Astrocyte of the cerebellum (primary cell): Measurements from ENCODE around the gene ISLR.

Source experiments
- DNase-seq: peaks from one replicate; pipeline ENCODE4 v3.0.0-alpha.2; 2011; ENCODE audit warnings: low read depth
- H3K4me3 ChIP-seq: 2 replicates; pipeline ENCODE4 v1.5.1; 2011; ENCODE audit warnings: mild to moderate bottlenecking, low read depth, low read length, moderate library complexity
- in situ Hi-C: cut with HindIII; loops from 2 replicates; pipeline ENCODE4 v1.10.0; 2017; ENCODE audit warnings: low sequenced_read_pairs
- TF ChIP-seq, protein P1 (sequence below): IDR thresholded peaks from 2 replicates; pipeline ENCODE4 v1.5.1; 2012; ENCODE audit warnings: low read length, low read depth, moderate library complexity, mild to moderate bottlenecking; ENCODE audit errors: missing control alignments

The ISLR gene

DNA sequence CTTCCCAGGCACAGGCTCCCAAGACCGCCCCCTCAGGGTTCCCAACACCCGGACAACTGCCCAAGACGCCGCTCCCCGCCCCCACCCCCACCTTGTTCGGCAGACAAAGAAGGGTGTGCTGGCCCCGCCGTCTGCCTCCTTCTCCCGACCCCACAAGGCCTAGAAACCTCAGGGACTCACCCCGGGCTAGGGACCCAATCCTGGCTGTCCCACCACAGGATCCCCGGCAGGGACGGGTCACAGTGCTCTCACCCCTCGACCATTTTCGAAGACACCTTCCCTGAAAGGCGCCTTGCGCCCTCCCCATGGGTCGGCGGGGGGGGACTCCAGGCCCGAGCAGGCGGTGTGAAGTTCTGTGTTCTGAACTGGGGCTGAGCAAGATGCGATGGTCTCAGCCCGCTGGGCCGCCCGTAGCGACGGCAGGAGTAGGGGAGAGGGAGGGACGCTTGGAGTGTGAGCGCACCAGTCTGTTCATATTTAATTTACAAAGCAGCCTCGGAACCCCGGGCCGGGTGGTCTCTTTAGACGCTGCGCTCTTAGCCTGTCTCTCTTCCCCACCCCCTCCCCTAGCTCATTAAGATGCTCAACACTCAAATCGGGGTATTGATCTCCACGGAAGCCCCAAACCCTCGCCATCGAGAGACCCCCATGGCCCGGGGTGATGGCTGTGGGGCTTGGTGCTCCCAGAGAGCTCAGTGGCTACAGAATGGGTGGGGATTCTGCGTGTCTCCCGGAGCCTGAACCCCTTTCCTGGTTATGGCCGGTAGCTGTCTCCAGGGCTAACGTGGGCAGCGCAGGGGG, 44.5 kb upstream of the ISLR start:
- DNase-seq = no peak
- in situ Hi-C loops = no loop called here
- TF ChIP-seq, protein P1, sequence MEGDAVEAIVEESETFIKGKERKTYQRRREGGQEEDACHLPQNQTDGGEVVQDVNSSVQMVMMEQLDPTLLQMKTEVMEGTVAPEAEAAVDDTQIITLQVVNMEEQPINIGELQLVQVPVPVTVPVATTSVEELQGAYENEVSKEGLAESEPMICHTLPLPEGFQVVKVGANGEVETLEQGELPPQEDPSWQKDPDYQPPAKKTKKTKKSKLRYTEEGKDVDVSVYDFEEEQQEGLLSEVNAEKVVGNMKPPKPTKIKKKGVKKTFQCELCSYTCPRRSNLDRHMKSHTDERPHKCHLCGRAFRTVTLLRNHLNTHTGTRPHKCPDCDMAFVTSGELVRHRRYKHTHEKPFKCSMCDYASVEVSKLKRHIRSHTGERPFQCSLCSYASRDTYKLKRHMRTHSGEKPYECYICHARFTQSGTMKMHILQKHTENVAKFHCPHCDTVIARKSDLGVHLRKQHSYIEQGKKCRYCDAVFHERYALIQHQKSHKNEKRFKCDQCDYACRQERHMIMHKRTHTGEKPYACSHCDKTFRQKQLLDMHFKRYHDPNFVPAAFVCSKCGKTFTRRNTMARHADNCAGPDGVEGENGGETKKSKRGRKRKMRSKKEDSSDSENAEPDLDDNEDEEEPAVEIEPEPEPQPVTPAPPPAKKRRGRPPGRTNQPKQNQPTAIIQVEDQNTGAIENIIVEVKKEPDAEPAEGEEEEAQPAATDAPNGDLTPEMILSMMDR = no peak
- H3K4me3 ChIP-seq = no peak overlapping the region

DNA sequence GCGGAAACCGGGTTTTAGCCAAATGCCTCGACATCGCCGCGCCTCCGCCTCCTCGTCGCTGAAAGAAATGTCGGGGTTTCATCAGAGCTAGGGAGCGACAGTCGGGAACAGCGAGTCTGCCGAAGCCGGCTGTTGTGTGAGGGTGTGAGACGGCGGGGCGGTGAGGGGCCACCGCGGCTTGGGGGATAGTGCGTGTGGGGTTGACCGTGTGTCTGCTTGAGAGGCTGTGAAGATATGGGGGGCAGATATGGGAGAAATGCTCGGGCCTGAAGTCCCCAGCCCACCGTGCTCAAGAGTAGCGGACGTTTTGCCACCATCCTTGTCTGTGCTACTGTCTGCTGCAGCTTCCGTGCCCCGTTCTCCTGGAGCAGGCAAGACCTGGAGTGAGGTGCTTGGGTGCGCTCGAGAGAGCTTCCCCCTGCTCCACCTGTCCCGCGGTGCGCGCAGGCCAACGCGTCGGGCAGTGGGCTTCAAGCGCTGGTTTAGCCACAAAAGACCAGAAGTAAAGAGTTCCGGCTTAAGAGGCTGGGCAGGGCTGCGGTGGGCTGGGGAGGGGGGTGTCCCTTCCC, 43.8 kb upstream of the ISLR start:
- no peak overlapping the region for H3K4me3 ChIP-seq
- no peak for DNase-seq
- TF ChIP-seq, protein P1 = no peak
- in situ Hi-C loops = no loop called here

DNA sequence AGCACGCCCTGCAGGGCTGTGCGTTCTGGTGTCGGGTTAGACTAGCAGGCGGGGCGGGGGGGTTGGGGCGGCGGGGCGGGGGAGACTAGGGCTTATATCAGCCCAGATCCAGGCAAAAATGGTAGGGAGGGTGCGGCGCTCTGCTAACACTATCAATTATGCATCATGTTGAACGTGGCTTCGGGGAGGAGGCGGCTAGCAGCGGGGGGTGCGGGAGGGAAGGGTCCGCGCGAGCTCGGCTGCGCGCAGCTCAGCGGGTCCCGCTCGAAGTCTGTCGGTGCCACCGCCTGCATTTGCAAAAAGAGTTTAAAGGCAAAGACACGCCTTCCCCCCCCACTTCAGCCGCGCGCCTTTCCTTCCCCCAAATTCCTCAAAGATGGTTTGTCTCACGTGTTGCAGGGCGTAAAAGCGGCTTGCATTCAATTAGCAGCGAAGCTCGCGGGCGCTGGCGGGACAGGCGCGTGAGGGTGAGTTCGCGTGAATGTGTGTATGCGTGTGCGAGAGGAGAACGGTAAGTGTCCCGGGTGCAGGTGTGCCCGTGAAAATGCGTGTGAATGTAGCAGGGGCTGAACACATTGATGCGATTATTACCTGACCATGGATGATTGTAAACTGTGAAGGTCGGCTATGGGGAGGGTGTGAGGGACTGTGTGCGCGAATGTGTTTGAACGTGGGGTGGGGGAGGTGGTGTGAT, 43.2 kb upstream of the ISLR start, which contains the start of gene ISLR2:
TSS of gene ISLR2 (plus strand) at position 432 of the 694 bp plus-strand sequence. CDS start 2,169 bp downstream, outside the sequence.
- H3K4me3 ChIP-seq = no peak within 1 kb of the TSS
- TF ChIP-seq, protein P1 = no peak
- no peak for DNase-seq
- in situ Hi-C loops = no loop called here

DNA sequence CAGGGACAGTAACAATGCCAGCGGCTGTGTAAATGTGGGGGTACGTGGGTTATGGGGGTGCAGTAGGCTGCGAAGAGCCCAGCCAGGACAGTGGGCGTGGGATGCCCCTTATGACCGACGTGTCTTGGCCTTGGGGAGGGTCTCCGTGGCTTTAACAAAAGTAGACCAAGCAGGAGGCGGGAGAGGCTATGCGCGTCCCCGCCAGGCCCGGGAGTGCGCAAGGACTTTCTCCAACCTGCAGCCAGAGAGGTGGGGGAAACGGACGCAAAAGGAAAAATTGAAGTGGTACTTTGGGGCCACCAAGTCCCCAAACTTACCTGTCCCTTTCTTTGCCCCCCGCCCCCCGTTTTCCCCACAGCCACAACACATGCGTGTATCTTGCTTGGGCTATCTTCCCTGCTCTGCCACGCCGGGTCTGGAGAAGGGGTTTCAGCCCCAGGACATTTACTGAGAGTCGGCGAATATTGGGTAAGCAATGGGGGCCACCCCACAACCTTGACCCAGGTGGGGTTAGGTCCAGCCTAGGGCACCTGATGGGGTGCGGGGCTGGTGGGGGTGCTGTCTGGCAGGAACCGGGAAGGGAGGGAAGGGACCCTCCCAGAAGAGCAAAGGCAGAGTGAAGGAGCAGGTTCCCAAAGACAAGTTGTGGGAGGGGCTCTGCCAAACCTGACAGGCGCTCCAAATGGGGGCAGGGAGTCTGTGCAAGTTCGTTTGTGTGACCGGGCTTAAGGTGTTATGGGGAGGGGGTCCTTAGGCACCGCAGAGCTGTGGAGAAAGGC, 42.5 kb upstream of the ISLR start:
- no peak overlapping the region for H3K4me3 ChIP-seq
- TF ChIP-seq, protein P1 = no peak
- DNase-seq = no peak
- in situ Hi-C loops = no loop called here

DNA sequence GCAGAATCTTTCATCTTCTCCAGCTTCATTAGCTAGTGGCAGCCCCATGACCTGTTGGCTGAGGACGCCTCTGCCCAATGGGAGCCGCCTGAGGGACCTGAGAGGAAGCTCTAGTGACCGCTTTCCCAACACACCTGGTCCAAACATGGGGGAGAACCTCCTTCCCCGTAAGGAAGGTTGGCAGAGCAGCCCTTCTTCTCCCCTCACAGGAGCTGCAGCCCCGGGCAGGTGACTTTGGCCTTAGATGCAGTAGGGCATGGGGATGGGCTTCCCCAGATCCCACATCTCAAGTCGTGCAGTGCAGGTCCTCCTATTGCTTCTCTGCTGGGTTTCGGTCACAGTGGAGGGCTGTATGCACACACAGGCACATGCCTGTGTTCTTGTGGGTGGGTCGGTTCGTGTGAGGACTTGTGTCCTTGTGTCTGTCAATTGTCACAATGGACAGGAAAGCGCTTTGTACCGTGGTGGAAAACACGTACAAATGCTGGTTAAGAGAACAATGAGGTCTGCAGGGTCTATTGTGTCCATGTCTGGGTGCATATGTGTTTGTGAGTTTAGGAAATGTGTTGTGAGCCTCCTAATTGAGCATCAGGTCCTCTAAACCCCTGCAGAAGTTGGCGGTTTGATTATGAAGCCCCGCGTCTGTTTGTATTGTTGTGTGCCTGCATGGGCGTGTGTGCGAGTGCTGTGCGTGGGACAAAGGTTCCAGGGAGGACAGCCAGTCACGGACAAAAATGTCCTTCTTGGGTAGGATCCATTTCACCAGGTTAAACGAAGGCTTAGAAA, 41.7 kb upstream of the ISLR start:
- no peak for DNase-seq
- in situ Hi-C loops = no loop called here
- TF ChIP-seq, protein P1 = no peak
- no peak overlapping the region for H3K4me3 ChIP-seq
